Transverse colon (tissue), 3 donors: ENCODE data around the gene LRRC4C.

Source experiments
- POLR2A ChIP-seq: fragments of 450-650 bp; IDR thresholded peaks from one replicate; pipeline ENCODE4 v1.6.1; 2016; ENCODE audit warnings: antibody characterized with exemption, mild to moderate bottlenecking, moderate library complexity
- TF ChIP-seq, protein P1 (sequence below), 5 experiments: fragments of 200-600 bp in 3 of 5; fragments of 450-650 bp in 2 of 5; sonication (generic) in 3 of 5; IDR thresholded peaks; 1 replicate in 2 of 5; 2 replicates in 3 of 5; pipeline ENCODE4 v1.5.1; 2016 to 2017; ENCODE audit warnings: antibody characterized with exemption in 5 of 5, inconsistent platforms in 3 of 5, mild to moderate bottlenecking in 2 of 5, moderate library complexity in 1 of 5

DNA sequence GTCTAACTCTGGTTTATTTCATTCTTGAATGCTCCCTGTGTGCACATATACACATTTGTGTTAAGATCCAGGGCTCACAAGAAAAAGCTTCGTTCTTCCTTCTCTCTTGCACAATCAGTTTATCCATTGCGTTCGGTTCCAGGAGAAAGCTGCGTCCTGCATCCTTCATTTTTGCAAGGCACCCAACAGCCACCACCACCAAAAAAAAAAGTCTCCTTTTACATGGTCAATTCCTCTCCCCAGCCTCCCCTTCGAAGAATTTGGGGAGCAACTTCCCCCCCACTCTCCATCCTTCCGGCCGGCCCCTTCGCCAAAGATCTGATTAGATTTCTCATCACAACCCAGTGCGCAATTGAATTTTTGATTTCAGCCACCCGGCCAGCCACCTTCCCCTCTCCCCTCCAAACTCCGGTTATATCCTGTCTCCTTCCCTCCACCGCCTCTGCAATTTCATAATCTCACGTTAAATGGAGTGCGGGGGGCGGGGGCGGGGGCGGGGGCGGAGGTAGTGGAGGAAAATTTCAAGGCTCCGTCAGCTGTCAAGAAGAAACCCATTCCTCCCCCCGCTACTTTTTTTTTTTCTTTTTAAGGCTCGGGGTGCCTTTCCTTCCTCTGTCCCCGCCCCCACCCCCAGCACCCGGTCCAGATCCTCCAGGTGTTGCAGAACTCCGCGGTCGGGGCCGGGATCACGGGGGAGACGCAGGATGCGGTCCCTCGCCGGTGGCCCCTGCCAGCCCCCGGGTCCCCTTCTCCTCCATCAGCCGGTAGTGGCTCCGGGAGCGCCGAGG, 1166.5 kb downstream of the LRRC4C start:
- TF ChIP-seq POLR2A: no peak
- TF ChIP-seq, protein P1, sequence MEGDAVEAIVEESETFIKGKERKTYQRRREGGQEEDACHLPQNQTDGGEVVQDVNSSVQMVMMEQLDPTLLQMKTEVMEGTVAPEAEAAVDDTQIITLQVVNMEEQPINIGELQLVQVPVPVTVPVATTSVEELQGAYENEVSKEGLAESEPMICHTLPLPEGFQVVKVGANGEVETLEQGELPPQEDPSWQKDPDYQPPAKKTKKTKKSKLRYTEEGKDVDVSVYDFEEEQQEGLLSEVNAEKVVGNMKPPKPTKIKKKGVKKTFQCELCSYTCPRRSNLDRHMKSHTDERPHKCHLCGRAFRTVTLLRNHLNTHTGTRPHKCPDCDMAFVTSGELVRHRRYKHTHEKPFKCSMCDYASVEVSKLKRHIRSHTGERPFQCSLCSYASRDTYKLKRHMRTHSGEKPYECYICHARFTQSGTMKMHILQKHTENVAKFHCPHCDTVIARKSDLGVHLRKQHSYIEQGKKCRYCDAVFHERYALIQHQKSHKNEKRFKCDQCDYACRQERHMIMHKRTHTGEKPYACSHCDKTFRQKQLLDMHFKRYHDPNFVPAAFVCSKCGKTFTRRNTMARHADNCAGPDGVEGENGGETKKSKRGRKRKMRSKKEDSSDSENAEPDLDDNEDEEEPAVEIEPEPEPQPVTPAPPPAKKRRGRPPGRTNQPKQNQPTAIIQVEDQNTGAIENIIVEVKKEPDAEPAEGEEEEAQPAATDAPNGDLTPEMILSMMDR (IDR thresholded peaks at IDR 0.05): no peak
